Natural killer cell (primary cell): ENCODE data around the gene BLOC1S5. TPM values are rescaled to one million over a fixed set of nuclear protein-coding genes. Genes with fewer than 3 reads are reported as not detected.
A peak's percentile ranks its signal among the peaks of the same experiment; 100 is the strongest.

Experiments
- ATAC-seq, 3 donors: fragments of 150-1000 bp in 2 of 3; fragments of 200-7000 bp in 1 of 3; cut with Tn5 transposase; 1 replicate in 1 of 3; 2 replicates in 2 of 3; pipeline ENCODE4 v1.10.0; 2021; ENCODE audit warnings: mild to moderate bottlenecking in 2 of 3, moderate library complexity in 2 of 3
- DNase-seq, 2 donors: peaks; one replicate each; pipeline versions ENCODE4 v3.0.0 to v3.0.0-alpha.2; 2013 to 2021; ENCODE audit warnings: mixed read lengths in 1 of 2
- H3K27ac ChIP-seq: one replicate; pipeline ENCODE4 v1.5.1; 2013; ENCODE audit warnings: mild to moderate bottlenecking, low read length
- H3K27me3 ChIP-seq: one replicate; pipeline ENCODE4 v1.6.1; 2013; ENCODE audit warnings: low read length; ENCODE audit not compliant: control insufficient read depth, insufficient read depth
- H3K36me3 ChIP-seq: one replicate; pipeline ENCODE4 v1.6.1; 2013; ENCODE audit warnings: low read length; ENCODE audit not compliant: control insufficient read depth, insufficient read depth
- H3K4me1 ChIP-seq: one replicate; pipeline ENCODE4 v1.6.1; 2013; ENCODE audit warnings: low read length; ENCODE audit not compliant: control insufficient read depth, insufficient read depth
- H3K4me3 ChIP-seq: one replicate; pipeline ENCODE4 v1.5.1; 2013; ENCODE audit warnings: low read length
- H3K9me3 ChIP-seq: one replicate; pipeline ENCODE4 v1.6.1; 2013; ENCODE audit warnings: low read length; ENCODE audit not compliant: control insufficient read depth, insufficient read depth
- H3K27ac Mint-ChIP-seq, 2 donors: one replicate each; pipeline ENCODE4 v1.8.0; 2022; ENCODE audit warnings: mild to moderate bottlenecking in 2 of 2, mixed read lengths in 2 of 2, moderate library complexity in 1 of 2
- H3K27me3 Mint-ChIP-seq, 2 donors: one replicate each; pipeline ENCODE4 v1.8.0; 2022; ENCODE audit warnings: low read depth in 2 of 2, mixed read lengths in 2 of 2
- H3K36me3 Mint-ChIP-seq: one replicate; pipeline ENCODE4 v1.8.0; 2022; ENCODE audit warnings: mixed read lengths
- H3K4me1 Mint-ChIP-seq, 2 donors: one replicate each; pipeline ENCODE4 v1.8.0; 2022; ENCODE audit warnings: mixed read lengths in 2 of 2
- H3K4me3 Mint-ChIP-seq: one replicate; pipeline ENCODE4 v1.8.0; 2022; ENCODE audit warnings: mild to moderate bottlenecking, moderate library complexity, mixed read lengths
- H3K9me3 Mint-ChIP-seq, 2 donors: one replicate each; pipeline ENCODE4 v1.8.0; 2022; ENCODE audit warnings: mixed read lengths in 2 of 2
- CTCF ChIP-seq: fragments of 200-600 bp; IDR thresholded peaks from one replicate; pipeline ENCODE4 v1.8.0; 2022; ENCODE audit warnings: antibody characterized with exemption
- WGBS: methylation state at CpG from one replicate; pipeline ENCODE4 v1.1.7; 2013; ENCODE audit warnings: missing lambda C conversion rate; ENCODE audit not compliant: insufficient coverage; 5-methylcytosine and 5-hydroxymethylcytosine counted together
- intact Hi-C: fragments of 100-400 bp; cut with micrococcal nuclease; formaldehyde crosslinking; loops from one replicate; pipeline ENCODE4 v1.14.2; 2022
- total RNA-seq, 4 donors: library from RNA; stranded (reverse); fragments of 120-200 nt in 1 of 4; gene quantifications; one replicate each; pipeline versions ENCODE4 v1.2.3 to v1.2.4, GENCODE V29; 2013 to 2022

Gene BLOC1S5
- total RNA-seq, 3 donors from 2014 or later (not counting 1 experiment from before 2014, with no cell fraction given): 11.2 to 15.9 (median 15.4) TPM

GRCh38 chr6:8100159-8100854, 36.1 kb upstream of the BLOC1S5 start:
- no peak for TF ChIP-seq CTCF
- WGBS: 95% methylated on average over 8 of the region's 8 CpGs
- intact Hi-C loops: no loop called here
- peaks cover 2 to 12% of the 10 kb centered on the region in 2 donors for H3K27me3 Mint-ChIP-seq
- H3K4me3 ChIP-seq: no peak overlapping the region
- H3K27ac Mint-ChIP-seq: peak overlapping the region in 1 of 2 donors; percentile 34
- no peak overlapping the region for H3K4me3 Mint-ChIP-seq
- H3K36me3 Mint-ChIP-seq: no peaks in the 10 kb centered on the region
- H3K36me3 ChIP-seq: peaks cover 14% of the 10 kb centered on the region
- H3K4me1 ChIP-seq: peaks cover 9% of the 10 kb centered on the region
- no peaks in the 10 kb centered on the region for H3K9me3 Mint-ChIP-seq
- H3K4me1 Mint-ChIP-seq: peaks cover 26 to 32% of the 10 kb centered on the region in 2 donors
- DNase-seq: no peak
- no peaks in the 10 kb centered on the region for H3K27me3 ChIP-seq
- ATAC-seq: no peak
- H3K27ac ChIP-seq: no peak overlapping the region
- no peaks in the 10 kb centered on the region for H3K9me3 ChIP-seq

GRCh38 chr6:8090650-8091049, 26.5 kb upstream of the BLOC1S5 start:
- Mint-ChIP-seq H3K27ac (no peak overlapping the region), H3K27me3 (no peaks in the 10 kb centered on the region), H3K4me1 (peaks cover 0 to 7% of the 10 kb centered on the region in 2 donors), H3K36me3 (peaks cover 34% of the 10 kb centered on the region), H3K4me3 (no peak overlapping the region), H3K9me3 (no peaks in the 10 kb centered on the region)
- intact Hi-C loops: no loop called here
- ATAC-seq (no peak), DNase-seq (no peak)
- TF ChIP-seq CTCF: no peak
- H3K27ac ChIP-seq: no peak overlapping the region
- WGBS: 100% methylated on average over 2 of the region's 3 CpGs
- no peaks in the 10 kb centered on the region for H3K27me3 ChIP-seq
- no peak overlapping the region for H3K4me3 ChIP-seq
- H3K9me3 ChIP-seq: no peaks in the 10 kb centered on the region
- H3K36me3 ChIP-seq: peaks cover 53% of the 10 kb centered on the region
- no peaks in the 10 kb centered on the region for H3K4me1 ChIP-seq

- H3K9me3 ChIP-seq: no peaks in the 10 kb centered on the region
- no peak for TF ChIP-seq CTCF
- H3K36me3 ChIP-seq: peaks cover 51% of the 10 kb centered on the region
- H3K27me3 Mint-ChIP-seq: no peaks in the 10 kb centered on the region
- H3K4me3 Mint-ChIP-seq: no peak overlapping the region
- no peaks in the 10 kb centered on the region for H3K27me3 ChIP-seq
- no peak overlapping the region for H3K27ac Mint-ChIP-seq
- no peaks in the 10 kb centered on the region for H3K4me1 ChIP-seq
- DNase-seq (no peak), ATAC-seq (no peak)
- peaks cover 0 to 7% of the 10 kb centered on the region in 2 donors for H3K4me1 Mint-ChIP-seq
- H3K4me3 ChIP-seq: no peak overlapping the region
- intact Hi-C loops: no loop called here
- whole genome bisulfite sequencing: 100% methylated on average over 2 of the region's 2 CpGs
- H3K27ac ChIP-seq: no peak overlapping the region
- H3K9me3 Mint-ChIP-seq: no peaks in the 10 kb centered on the region
- peaks cover 34% of the 10 kb centered on the region for H3K36me3 Mint-ChIP-seq
These were observed 24.7 kb upstream of the BLOC1S5 start for GRCh38 chr6:8088886-8089285.
